GM04504 (cell line): ENCODE data around the gene SYT14.

Experiments used
- DNase-seq: peaks from one replicate; pipeline ENCODE4 v3.0.0-alpha.2; 2012; ENCODE audit warnings: low read depth

The SYT14 gene

GRCh38 chr1:210207597-210208450 lies 269.8 kb downstream of the SYT14 start:
- no peak for DNase-seq

- no peak for DNase-seq
Observed at GRCh38 chr1:210213335-210213734, 275.3 kb downstream of the SYT14 start.

DNA sequence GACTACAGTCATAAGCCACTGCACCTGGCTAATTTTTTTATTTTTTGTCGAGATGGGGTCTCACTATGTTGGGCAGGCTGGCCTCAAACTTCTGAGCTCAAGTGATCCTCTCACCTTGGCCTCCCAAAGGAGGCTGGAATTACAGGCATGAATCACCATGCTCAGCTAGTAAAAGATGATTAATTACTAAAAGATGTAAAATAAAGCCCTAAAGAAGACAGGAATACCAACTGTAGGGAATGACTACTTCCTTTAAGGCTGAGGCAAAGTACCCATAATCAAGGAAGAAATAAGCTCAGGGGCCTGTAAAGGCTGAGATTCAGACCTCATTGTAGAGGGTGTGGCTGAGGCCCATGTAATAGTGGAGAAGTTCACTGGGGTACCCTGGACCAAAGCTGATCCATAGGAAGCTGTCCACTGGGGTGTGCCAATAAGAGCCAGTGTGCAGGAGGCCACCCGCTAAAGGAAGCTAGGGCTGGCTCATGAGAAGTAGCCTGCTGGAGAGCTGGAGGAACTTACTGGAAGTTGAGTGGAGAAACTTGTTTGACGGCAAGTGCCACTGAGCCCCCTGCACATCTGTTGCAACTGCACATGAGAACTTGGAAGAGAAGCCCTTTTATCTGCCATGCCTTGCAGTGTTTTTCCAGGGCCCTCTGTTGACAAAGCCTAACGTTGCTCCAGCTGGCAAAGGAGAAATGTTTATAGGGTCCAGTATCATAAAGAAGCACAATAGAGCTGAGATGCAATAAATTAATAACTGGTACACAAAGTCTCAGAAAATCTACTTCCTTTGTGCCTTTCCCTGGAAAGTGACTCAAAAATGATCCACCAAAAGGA lies 276.8 kb downstream of the SYT14 start:
- DNase-seq: no peak

DNA sequence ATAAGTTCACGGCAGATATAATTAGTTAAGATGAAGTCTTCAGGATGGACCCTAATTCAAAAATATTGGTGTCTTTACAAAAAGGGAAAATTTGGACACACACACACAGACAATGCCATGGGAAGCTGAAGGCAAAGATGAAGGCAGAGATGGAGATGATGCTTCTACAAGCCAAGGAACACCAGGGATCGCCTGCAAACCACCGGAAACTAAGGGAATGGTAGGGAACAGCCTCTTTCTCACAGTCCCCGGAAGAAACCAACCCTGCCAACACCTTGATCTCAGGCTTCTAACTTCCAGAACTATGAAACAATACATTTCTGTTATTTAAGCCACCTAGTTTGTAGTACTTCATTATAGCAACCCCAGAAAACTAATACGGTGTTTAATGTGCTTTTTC lies 279.5 kb downstream of the SYT14 start:
- DNase-seq: no peak

- no peak for DNase-seq
Observed at GRCh38 chr1:210218047-210218446, 280.0 kb downstream of the SYT14 start.
